Upper lobe of left lung (tissue), 4 donors: ENCODE data around the gene CHST9.

ENCODE experiments used
- CTCF ChIP-seq, 6 experiments: fragments of 450-650 bp in 4 of 6; fragments of 200-600 bp in 2 of 6; sonication (generic) in 2 of 6; IDR thresholded peaks; one replicate each; pipeline ENCODE4 v1.5.1; 2016 to 2019; ENCODE audit warnings: antibody characterized with exemption in 6 of 6
- POLR2A ChIP-seq, 4 donors: fragments of 450-650 bp; IDR thresholded peaks; one replicate each; pipeline ENCODE4 v1.5.1; 2016 to 2017; ENCODE audit warnings: antibody characterized with exemption in 4 of 4, mild to moderate bottlenecking in 2 of 4
- POLR2AphosphoS5 ChIP-seq, 2 donors: sonication (generic); formaldehyde crosslinking; IDR thresholded peaks; one replicate each; pipeline ENCODE4 v1.5.1; 2017; ENCODE audit warnings: antibody characterized with exemption in 2 of 2

GRCh38 chr18:27198036-27198435, 12.9 kb upstream of the CHST9 start:
- TF ChIP-seq CTCF (IDR thresholded peaks at IDR 0.05) (no peak), POLR2AphosphoS5 (IDR thresholded peaks at IDR 0.05) (no peak), POLR2A (IDR thresholded peaks at IDR 0.05) (no peak)
